Jurkat, Clone E6-1 (cell line): ENCODE results near the gene ZFP64. TPM values are rescaled to one million over a fixed set of nuclear protein-coding genes. Genes with fewer than 3 reads are reported as not detected.
A peak's percentile ranks its signal among the peaks of the same experiment; 100 is the strongest.
"Not testable (repeated sequence)": the region's sequence is repeated elsewhere in the genome, so short reads cannot be mapped to it uniquely, and the experiment has no call there.

Experiments
- DNase-seq: peaks from one replicate; pipeline ENCODE4 v3.0.0-alpha.2; 2011; ENCODE audit warnings: low read depth, low spot score
- H3K4me3 ChIP-seq: 2 replicates; pipeline ENCODE4 v1.5.1; 2011; ENCODE audit warnings: mild to moderate bottlenecking, low read length, control low read depth, moderate library complexity
- polyA plus RNA-seq: library from polyadenylated mRNA; unstranded; fragments of >200 nt; gene quantifications from one replicate; pipeline ENCODE4 v1.2.1, GENCODE V29; 2012; ENCODE audit warnings: missing spikeins; ENCODE audit not compliant: insufficient read length, insufficient read depth

The ZFP64 gene
- polyA plus RNA-seq: 16.9 TPM

- DNase-seq: peak; percentile 68
- H3K4me3 ChIP-seq: peak within 1 kb of the TSS; percentile 87
Measured at GRCh38 chr20:52191132-52191915, at the start of gene ZFP64. Gene ZFP64 (minus strand): TSS chr20:52191779. CDS start chr20:52191636, 143 bp downstream.

GRCh38 chr20:52240802-52241201 lies 49.2 kb upstream of the ZFP64 start:
- no peak overlapping the region for H3K4me3 ChIP-seq

GRCh38 chr20:52239102-52239501 lies 47.5 kb upstream of the ZFP64 start:
- H3K4me3 ChIP-seq: no peak overlapping the region

More at GRCh38 chr20:52240802-52241201, 49.2 kb upstream of the ZFP64 start:
- no peak for DNase-seq

GRCh38 chr20:52236292-52236691 lies 44.7 kb upstream of the ZFP64 start:
- DNase-seq: no peak

More at GRCh38 chr20:52239102-52239501, 47.5 kb upstream of the ZFP64 start:
- no peak for DNase-seq

DNA sequence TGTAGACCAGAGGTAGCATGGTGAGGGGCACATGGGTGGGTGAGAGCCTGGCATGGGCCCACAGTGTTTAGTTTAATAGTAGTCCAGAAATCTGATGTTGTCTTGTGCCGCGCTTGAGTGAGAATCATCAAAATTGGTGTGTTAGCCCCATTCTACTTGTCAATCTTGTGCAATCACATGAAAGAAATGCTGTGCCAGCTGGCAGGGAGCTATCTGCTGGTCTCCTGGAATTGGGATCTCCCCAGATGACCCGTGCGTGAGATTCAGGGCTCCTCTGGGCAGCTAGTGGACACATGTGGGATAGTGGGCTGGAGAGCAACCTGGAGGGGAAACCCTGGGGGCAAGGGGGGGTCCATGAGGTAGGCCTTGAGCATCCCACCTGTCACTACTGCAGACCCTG lies 43.5 kb upstream of the ZFP64 start:
- no peak for DNase-seq

More at GRCh38 chr20:52236292-52236691, 44.7 kb upstream of the ZFP64 start:
- H3K4me3 ChIP-seq: no peak overlapping the region

DNA sequence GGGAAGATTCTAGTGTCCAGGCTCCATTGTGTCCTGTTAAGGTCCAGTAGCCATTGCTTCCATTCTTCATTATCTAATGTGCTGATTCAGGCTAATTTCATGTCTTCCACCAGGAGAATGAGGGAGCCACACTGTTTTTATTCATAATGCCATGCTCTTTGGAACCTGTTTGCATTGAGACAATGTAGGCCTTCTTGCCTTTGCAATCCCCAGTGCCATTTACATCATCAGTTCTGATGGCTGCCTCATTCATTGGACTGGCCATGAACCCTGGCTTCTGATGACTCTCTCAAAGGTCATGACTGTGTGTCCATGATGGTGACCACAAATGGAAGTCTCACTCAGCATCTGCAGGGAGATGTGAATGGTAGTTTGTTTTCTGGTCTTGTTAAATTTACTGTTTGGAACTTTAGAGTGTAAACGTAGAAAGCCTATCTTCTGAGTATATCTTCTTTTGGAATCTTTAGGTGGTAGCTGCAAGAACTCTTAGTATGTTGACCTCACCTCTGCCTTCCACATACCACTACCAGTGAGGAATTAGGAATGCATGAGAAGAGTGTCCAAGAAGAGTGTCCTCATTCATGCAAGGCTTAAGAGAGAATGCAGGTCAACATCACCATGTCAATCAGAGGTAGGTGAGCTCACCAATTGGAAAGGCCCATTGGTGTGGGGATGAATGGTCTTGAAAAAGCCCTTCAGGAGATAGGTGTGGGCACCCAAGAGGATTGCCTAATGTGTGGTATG lies 42.9 kb upstream of the ZFP64 start:
- DNase-seq: no peak
- H3K4me3 ChIP-seq: no peak overlapping the region

More for the DNA sequence above, 43.5 kb upstream of the ZFP64 start:
- no peak overlapping the region for H3K4me3 ChIP-seq

GRCh38 chr20:52231230-52231746 lies 39.7 kb upstream of the ZFP64 start:
- H3K4me3 ChIP-seq: no peak overlapping the region
- no peak for DNase-seq

- no peak overlapping the region for H3K4me3 ChIP-seq
- no peak for DNase-seq
Measured at GRCh38 chr20:52230409-52230808, 38.8 kb upstream of the ZFP64 start.

- not testable (repeated sequence) for DNase-seq, H3K4me3 ChIP-seq
Measured at GRCh38 chr20:52229346-52229745, 37.8 kb upstream of the ZFP64 start.

- no peak overlapping the region for H3K4me3 ChIP-seq
- no peak for DNase-seq
Measured at GRCh38 chr20:52226370-52226769, 34.8 kb upstream of the ZFP64 start.

- no peak for DNase-seq
- no peak overlapping the region for H3K4me3 ChIP-seq
Measured at GRCh38 chr20:52224920-52225319, 33.3 kb upstream of the ZFP64 start.

GRCh38 chr20:52221362-52221761 lies 29.8 kb upstream of the ZFP64 start:
- H3K4me3 ChIP-seq, DNase-seq: not testable (repeated sequence)

GRCh38 chr20:52220891-52221290 lies 29.3 kb upstream of the ZFP64 start:
- H3K4me3 ChIP-seq, DNase-seq: not testable (repeated sequence)

DNA sequence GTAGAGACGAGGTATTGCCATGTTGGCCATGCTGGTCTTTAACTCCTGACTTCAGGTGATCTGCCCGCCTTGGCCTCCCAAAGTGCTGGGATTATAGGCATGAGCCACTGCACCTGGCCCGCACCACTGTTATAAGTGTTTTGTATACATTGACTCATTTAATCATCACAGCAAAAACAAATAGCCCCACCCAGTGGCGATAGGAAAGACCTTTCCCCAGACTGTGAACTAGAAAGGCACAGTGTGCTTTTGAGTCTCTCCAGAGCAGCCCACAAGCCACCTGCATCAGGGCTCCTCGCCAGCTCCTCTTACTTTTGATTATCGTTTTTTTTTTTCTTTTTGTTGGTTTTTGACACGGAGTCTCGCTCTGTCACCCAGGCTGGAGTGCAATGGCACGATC lies 27.9 kb upstream of the ZFP64 start:
- H3K4me3 ChIP-seq: no peak overlapping the region
- peak; percentile 11 for DNase-seq

- no peak overlapping the region for H3K4me3 ChIP-seq
- DNase-seq: no peak
Measured at GRCh38 chr20:52217689-52218395, 26.3 kb upstream of the ZFP64 start.

DNA sequence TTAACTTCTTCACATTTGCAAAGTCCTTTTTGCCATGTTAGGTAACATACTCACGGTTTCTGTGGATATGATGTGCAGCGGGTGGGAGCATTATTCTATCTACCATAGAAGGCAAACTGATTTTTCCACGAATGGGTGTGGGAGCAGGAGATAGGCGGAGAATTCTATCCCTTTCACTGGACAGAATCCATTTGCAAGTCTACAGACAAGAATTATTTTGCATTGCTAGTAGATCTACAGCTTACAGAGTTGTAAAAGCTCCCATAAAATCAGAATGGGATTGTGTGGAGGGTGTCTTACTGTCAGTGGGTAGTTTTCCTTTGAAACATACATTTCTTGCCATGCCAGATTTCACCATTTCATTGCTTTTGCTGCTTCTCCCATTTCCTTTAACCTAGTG lies 22.4 kb upstream of the ZFP64 start:
- H3K4me3 ChIP-seq: no peak overlapping the region
- DNase-seq: no peak

GRCh38 chr20:52212943-52213342 lies 21.4 kb upstream of the ZFP64 start:
- no peak overlapping the region for H3K4me3 ChIP-seq
- DNase-seq: no peak

DNA sequence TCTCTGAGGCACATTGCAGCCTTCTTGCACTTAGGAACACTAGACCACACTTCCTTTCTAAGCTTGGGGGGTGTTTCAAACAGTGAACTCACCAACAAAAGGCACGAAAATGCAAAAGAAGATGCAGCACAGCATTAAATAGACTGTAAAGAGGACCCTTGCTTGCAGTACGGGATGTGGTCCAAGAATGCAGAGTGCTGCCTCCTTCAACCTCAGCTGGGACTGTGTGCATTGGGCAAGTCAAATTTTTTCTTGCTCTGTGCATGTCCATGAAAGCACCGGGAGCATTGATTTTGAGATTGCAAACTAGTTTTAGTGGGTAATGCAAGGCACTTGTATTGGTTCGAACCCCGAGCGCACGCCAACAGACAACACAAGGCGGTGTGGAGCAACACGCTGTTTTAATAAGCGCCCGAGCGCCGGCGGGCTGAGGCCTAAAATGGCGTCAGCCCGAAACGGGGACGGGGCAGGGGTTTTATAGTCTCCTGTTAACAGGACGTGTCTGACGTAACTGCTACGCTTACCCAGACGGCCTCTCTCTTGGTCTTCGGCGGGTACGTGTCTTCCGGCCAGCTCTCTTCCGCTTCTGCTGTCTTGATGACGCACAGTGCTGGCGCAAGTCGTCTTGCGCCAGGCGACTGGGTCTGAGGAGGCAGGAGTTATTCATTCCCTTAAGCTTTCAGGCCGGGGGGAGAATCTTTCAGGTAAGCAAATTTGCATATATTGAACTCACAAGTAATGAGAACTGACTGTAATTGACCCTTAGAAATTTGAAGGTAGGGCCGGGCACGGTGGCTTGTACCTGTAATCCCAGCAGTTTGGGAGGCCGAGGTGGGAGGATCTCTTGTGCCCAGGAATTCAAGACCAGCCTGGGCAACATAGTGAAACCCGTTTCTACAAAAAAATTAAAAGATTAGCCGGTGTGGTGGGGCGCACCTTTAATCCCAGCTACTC lies 18.7 kb upstream of the ZFP64 start:
- H3K4me3 ChIP-seq: no peak overlapping the region
- no peak for DNase-seq
